Gastroesophageal sphincter (tissue), 3 donors: ENCODE results near the gene SDK1.

Source experiments
- CTCF ChIP-seq, 4 experiments: fragments of 200-600 bp in 2 of 4; fragments of 450-650 bp in 2 of 4; sonication (generic) in 1 of 4; IDR thresholded peaks; one replicate each; pipeline ENCODE4 v1.5.1; 2017 to 2019; ENCODE audit warnings: antibody characterized with exemption in 4 of 4, mild to moderate bottlenecking in 2 of 4, moderate library complexity in 2 of 4
- EP300 ChIP-seq: sonication (generic); formaldehyde crosslinking; IDR thresholded peaks from one replicate; pipeline ENCODE4 v1.6.1; 2017; ENCODE audit warnings: antibody characterized with exemption, mild to moderate bottlenecking
- POLR2AphosphoS5 ChIP-seq: sonication (generic); formaldehyde crosslinking; IDR thresholded peaks from one replicate; pipeline ENCODE4 v1.6.1; 2017; ENCODE audit warnings: antibody characterized with exemption

GRCh38 chr7:3971323-3971722 is 670.3 kb downstream of the SDK1 start:
- TF ChIP-seq CTCF (IDR thresholded peaks at IDR 0.05) = no peak
- no peak for TF ChIP-seq EP300
- no peak for TF ChIP-seq POLR2AphosphoS5
